Activated CD4-positive, CD25-positive, alpha-beta regulatory T cell (primary cell): ENCODE results near the gene ENKD1.

Experiments used
- DNase-seq, 4 experiments: peaks; one replicate each; lab custom pipeline; 2025; lab: John Stamatoyannopoulos, UW

Gene ENKD1

DNA sequence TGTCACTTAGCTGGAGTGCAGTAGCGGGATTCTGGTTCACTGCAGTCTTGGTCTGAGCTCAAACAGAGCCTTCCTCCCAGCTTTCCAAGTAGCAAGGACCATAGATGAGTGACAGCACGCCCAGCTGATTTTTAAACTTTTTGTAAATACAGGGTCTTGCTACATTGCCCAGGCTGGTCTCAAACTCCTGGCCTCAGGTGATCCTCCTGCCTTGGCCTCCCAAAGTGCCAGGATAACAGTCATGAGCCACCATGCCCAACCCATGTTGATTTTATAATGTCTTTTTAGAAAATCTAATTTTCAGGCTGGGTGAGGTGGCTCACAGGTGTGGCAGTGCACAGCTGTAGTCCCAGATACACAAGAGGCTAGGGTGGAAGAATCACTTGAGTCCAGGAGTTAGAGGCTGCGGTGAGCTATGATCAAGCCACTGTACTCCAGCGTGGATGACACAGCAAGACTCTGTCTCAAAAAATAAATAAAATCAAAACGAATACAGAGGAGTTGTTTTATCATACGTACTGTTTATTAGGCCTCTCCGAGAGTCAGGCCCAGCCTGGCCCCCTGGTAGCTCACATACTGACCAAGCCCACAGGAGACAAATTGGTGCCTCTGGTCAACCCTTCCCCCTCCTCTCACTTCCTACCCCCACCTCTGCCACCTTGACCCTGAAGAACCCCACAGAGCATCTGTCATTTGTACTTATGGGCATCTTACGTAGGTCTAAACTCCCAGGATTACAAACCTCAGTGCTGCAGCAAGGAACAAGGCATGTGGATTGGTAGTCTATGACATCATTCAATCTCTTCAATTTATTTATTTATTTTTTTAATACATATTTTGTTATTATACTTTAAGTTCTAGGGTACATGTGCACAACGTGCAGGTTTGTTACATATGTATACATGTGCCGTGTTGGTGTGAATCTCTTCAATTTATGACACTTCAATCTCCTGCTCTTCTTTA, 13.7 kb upstream of the ENKD1 start:
- no peak for DNase-seq

DNA sequence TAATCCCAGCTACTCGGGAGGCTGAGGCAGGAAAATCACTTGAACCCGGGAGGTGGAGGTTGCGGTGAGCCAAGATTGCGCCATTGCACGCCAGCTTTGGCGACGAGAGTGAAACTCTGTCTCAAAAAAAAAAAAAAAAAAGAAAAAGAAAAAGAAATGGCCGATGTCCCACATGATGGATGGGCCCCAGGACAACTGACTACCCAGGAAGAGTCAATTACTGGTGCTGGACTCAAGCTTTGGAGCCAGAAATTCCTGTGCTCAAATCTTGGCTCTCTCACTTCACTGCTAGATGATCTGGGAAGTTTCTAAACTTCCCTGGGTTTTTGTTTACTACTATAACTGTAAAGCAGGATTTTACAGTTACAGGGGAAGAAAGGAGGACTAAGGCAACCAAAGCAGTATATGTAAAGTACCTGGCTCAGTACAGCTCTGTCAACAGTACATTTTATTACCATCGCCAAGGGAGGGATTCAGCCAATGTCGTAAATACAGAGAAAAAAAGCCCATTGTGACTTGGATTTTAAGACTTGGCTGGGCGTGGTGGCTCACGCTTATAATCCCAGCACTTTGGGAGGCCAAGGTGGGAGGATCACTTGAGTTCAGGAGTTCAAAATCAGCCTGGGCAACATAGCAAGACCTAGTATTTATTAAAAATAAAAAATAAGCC, 11.9 kb upstream of the ENKD1 start:
- DNase-seq = no peak

DNA sequence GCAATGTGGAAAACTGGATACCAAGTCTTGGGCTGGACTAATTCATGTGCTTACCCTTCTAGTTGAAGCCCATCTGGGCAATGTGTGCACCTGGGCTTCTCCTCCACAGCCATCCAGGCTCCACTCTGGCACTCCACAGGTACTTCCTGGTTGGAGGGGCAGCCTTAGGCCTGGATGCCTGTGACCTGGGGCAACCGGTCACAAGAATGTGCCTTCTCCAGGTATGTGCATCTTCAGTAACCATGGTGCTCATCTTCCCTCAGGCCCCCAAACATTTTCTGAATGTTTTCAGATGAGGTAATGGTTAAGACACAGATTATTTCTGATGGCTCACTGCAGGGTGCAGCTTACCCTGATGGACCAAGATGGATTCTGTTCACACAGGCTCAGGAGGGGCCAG, 11.2 kb upstream of the ENKD1 start:
- DNase-seq = no peak

DNA sequence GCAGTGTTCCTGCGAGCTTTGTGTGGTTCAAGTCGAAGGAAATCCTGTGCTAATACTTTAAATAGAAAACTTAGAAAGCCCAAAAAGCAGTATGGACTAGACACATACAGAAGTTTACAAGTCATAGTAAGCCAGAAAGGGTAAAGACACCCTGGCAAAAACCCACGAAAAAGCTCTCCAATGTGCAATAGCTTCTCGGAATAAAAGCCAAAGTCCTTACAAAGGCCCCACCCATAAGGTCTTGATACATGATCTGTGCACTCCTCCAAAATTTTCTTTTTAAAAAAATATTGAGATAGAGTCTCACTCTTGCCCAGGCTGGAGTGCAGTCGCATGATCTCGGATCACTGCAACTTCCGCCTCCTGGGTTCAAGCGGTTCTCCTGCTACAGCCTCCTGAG, 10.4 kb upstream of the ENKD1 start:
- no peak for DNase-seq

DNA sequence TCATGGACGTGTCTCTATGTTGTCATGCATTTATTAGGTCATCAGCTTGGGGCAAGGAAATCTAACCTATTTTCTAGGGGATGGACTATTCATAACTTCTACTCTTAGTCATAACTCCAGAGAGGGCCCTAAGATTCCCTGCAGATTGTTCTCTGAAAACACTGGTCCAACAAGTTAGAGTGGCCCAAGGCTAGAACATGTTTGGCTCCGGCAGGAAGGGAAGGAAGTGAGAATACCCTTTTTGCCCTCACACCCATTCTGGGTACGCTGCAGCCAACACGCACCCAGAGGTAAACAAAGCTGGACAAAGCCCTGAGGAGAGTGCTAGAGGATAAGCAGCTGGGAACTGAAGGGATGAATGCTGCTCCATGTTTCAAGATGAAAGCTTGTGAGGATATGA, 10.0 kb upstream of the ENKD1 start:
- DNase-seq = no peak

DNA sequence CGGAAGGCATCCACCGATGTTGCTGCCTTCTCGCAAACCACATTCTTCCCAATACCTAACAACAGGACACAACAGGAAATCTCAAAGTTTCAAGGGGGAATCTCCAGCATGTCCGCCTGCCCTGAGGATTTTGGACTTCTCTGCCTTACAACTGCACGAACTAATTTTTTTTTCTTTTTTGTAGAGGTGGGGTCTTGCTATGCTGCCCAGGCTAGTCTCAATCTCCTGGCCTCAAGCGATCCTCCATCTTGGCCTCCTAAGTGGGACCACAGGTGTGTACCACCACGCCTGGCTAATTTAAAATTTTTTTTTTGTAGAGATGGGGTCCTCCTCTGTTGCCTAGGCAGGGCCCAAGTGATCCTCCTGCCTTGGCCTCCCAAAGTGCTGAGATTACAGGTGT, 9.4 kb upstream of the ENKD1 start:
- DNase-seq = no peak

DNA sequence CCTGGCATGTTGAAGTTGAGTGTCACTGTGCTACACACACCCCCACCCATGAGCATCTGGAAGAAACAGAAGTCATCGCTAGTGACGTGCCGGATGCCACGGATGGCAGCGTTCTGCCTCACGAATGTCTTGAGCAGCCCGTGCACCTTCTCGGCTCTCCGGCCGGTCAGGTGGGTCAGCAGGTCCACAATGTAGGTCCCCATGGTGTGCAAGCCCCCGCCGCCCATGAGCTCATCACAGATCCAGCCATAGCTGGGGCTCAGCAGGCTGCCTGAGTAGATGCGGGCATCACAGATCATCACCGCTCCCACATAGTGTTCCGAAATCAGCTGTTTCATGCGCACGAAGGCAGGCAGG, 9.0 kb upstream of the ENKD1 start:
- no peak for DNase-seq

DNA sequence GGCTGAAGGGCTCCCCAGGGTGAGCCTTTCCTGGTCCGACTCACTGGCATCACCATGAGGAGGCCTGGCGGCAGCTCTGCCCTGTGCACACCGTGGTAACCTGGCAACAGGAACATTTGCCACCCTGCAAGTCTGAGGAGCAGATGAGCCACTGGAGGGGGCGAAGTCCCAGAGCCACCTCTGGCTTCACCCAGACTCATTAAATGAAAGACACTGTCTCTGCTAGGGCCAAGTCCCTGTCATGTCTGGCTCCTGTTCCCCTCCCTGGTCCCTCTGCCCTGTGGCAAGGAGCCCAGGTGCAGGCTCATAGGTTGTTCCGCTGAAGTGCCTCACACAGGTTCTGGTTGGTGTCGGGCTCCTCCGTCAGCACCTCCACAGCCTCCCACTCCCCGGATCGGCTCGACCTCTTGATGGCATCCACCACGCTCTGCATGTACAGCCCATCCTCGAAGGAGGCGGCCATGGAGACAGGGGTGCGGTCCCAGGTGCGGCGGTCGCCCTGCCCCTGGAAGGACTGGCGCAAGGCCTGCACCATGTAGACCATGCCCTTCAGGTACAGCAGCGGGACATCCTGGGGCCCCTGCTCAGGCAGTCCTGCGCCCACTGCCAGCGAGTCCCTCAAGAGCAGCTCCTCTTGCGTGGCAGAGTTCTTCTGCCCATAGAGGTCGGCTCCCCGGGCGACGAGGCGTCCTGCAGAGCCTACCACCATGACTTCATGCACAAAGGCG, 8.5 kb upstream of the ENKD1 start:
- no peak for DNase-seq

DNA sequence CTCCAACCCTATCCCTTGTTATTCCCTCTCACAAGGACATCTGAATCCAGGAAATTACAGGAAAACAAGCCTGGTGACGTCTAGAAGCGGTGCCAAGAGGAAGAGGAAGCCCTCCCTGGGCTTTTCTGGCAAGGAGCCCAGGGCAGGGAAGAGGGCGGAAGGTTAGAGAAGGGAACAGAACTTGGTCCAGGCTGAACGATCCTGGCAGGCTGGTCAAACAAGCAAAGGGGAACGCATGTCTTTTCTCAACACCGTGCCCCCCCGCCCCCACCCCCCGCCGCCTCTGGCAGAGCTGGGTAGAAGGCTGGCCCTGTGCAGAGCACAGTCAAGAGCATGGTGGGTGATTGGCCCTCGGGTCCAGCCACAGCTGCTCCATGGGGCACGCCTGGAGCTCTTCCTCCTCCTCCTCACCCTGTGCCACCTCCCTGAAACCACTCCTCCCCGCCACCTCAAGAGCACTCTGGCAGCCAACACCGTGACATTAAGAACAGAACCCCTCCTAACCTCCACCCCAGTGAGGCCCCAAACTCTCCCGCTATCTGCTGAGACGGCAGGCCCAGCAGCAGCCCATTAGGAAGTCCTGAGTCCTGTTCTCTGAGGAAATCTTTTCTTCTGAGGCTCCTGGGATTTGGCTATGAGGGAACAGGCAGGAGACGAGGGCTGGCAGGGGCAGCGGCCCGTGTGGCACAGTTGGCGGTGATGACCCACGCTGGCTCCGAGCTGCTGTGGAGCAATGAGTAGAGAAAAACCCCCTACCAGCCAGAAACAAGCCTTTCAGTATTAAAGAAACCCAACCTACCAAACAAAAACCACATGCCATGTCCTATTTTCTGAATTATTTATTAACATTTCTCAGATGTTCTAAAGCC, 7.4 kb upstream of the ENKD1 start:
- DNase-seq = no peak

DNA sequence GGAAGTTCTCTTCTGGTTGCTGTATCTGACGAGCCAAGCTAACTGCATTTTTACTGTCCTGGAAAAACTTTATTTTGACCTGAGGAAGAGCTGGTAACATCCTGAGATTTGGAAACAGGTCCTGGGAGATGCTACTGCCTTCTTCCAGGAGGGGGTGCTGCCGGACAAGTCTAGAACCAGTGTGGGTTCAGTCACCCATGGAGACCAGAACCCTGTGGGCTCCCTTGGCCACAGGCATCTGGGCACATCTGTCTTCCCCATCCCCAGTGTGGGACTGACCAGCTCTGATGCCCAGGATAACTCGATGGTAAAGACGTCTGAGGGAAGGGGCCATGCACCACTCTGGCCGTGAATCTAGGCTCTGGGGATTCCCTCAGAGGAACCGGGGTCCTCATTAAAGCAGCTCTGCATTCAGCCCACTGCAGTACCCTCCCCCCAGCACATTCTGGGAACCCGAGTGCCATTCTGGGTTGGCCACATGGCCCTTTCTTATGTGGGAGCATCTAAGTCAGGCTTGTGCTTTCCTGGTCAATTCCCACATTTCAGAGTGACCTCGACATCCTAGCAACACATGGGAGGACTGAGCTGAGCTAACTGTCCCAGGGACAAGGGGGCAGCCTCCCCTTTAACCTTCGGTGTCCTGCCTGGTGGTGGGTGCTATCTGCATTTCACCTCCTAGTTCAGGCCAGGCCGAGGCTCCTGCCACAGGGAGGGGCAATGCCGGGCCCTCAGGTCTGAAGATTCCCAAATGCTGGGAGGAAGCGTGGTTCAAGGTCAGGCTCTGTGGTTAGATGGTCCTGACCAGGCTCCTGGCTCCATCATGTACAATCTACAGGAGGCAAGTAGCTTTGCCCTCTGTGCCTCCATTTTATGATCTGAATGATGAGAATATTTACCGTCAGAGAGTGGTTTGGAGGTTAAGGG, 6.5 kb upstream of the ENKD1 start:
- peak in 2 of 4 experiments; percentile 21 to 24 for DNase-seq

DNA sequence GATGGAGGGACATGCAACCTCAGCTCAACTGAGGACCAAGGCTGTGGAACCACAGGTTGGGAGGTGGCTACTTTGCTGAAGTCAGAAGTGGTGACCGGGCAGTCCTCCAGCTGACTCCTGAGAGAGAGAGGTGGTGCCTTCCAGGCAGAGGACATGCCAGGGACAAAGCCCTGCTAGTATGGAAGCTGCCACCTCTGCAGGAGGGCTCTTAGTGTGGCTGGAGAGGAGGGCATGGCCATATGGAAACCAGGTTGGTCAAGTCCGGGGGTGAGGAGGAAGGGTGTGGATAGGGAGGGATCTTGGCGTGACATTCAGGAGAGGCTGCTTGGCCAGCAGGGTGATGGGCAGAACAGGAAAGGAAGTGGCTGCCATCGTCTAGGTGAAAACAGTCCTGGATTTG, 5.8 kb upstream of the ENKD1 start:
- DNase-seq = no peak

DNA sequence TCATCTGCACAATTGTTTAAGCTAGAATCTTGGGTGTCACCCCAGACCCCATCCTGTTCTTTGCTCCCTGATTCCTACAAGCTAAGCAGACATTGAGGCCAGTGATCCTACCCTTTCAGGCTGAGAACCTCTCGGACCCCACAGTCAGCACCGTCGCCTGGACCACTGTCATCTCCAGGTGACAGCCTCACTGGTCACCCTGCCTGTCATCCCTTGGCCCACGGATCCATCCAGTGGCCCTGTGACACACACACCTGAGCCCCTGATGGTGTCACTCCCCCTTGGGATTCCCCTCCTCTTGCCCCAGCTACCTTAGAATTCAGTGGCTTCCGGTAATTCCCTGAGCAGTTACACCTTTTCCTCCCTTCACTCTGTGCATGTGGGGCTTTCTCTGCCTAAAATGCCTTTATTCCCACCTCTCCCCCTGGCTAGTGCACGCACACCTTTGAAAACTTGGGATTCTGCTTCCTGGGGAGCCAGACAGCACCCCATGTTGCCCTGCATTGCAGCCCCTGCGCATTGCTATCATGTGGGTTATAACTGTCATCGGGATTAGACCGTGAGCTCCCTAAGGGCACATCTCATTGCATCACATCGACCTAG, 3.0 kb upstream of the ENKD1 start:
- no peak for DNase-seq

DNA sequence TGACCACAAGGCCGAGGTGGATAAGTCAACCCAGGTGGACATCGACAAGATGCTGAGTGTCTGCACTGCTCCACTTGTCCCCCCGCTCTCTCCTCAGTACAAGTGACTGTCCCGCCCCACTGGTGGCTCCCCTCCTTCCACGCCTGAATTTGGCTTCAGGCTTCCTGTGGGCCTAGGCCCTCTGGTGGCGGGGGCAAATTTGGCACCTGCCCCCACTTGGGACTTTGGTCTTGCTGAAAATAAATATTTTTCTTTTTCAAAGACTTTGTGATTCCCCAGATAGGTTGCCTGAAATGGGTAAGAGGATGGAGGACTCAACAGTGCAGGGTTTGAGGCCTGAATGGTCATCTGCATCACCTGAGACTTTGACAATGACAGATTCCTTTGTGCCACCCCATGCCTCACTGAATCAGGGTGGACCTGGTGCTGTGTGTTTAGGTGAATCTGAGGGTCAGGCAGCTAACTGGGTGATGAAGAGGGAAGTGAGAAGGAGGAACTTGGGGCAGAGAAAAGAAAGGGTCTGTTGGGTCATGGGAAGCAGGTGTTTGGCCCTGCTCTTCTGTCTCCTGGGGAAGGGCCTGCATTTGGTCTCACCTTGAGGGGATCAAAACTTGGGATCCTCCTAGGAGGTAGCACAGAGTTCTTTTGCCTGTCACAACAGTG, 2.1 kb upstream of the ENKD1 start:
- no peak for DNase-seq

DNA sequence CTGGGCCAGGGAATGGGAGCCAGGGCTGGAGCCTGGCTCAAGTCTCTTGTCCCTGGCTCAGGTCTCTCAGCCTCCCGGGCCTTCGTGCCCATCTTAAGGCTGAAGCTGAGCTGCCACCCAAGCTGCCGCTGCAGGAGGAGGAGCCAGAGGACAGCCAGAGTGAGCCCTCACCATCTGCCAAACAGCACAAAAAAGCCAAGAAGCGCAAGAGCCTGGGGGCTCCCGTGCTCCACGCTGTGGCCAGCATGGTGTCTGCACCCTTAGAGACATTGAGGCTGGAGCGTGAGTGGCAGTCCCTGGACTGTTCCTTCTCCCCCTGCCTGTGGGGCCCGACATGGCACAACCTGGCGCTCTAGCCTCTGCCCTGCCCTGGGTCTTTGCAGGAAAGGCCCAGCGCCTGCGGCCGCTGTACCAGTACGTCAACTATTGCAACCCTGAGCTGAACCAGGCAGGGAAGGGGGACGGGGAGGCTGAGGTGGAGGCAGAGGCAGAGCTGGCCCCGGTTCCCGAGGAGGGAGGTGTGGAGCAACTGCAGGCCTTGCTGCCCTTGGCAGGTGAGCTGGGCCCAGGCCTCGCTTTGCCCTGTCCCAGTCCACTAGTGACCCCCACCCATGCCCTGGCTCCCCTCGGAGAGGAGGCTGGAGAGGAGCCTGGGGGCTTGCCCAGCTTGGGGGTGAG, 1.4 kb upstream of the ENKD1 start:
- DNase-seq = peak; percentile 51 to 69 (median 65)

DNA sequence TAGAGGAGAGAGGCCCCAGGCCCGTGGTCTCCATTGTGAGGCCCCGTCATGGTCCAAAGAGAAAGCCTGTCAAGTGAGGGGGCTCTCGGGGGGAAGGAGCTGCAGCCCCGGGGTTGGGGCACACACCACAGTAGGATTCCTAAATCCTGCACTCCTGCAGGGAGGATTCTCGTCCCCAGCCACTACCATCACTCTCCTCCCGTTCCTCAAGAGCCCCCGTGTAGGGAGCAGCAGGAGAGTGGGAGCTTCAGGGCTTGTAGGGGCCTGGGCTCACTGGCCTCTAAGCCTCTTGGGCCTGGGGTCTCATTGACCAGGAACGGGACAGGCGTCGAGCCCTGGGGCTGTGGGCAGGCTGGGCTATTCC, 885 bp upstream of the ENKD1 start:
- DNase-seq = no peak

DNA sequence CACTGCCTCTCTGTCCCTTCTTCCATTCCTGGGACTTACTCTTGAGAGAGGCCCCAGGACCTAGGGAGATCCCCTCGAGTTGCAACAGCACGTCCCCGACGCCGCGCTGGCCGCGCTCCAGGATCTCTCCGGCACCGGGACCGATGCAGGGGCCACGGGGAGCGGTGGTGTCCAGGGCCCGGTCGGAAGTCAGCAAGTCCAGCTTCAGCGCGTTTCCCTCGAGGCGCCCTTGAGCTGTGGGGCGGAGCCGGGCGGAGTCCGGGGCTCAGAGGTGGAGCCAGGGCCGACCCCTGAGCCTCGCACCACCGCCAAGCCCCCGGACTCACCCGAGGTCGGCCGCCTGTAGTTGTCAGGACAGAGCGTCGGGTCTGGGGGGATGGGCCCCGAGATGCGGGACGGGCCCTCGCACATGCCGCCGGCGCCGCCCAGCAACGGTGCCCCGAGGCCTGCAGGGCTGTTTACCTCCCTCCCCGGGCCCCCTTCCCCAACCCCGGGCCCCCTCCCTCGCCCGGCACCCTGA, 458 bp downstream of the ENKD1 start:
- no peak for DNase-seq

DNA sequence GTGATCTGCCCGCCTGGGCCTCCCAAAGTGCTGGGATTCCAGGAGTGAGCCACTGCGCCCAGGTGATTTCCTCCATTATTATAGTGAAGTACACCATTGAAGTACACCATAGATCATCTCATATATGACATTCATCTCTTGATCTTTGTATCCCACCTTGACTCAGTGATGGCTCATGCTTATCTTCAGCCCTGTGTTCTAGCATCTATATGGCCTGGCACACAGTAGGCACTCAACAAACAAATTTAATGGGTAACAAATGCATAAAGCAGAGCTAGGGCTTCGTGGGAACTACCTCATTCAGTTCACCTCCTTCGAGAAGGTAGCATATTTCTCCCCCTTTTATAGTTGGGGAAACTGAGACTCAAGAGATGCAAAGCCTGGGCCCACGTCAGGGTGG, 952 bp downstream of the ENKD1 start:
- DNase-seq = no peak

DNA sequence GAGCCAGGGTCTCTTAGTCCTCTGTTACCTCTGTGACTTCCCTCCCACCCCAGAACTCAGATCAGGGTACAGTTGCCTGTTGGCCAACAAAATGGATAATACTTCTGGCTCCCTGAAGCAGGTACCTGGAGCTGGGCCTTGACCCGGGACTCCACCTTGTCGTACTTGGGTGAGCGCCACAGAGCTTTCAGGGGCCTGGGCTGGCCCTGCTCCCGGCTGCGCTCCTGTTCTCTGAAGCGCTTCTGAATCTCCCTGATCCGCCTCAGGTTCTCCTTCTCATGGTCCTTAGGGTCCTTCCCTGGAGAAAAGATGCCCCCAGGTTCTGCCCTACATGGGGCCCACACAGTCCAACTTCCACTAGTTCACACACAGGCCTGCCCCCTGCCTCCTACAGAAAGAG, 1.7 kb downstream of the ENKD1 start:
- no peak for DNase-seq

DNA sequence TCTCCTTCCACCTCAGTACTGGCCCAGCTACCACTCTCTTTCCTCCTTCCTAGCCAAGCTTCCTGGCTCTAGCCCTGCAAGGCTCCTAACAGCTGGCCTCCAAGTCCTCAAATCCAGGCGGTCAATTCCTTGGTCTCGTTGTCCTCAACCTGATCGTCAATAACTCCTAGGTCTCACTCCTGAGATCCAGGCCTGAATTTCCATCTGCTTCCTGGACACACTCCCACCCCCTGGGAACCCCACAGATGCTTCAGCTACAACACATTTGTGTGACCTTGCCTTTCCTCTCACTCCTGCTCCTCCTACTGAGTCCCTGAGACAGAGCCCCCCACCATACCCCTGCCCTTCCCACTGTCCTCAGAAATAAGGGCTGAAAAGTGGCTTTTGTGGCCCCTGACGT, 2.3 kb downstream of the ENKD1 start:
- no peak for DNase-seq
